Measurements from ENCODE around the gene ZPLD1. TPM values are rescaled to one million over a fixed set of nuclear protein-coding genes. Genes with fewer than 3 reads are reported as not detected.

ZPLD1 gene
- total RNA-seq, 4 donors from 2014 or later: 0.10 to 0.38 TPM; not detected in 2

- Histone ChIP-seq H3K9me3 (no peaks in the 10 kb centered on the region), H3K36me3 (no peaks in the 10 kb centered on the region), H3K4me3 (no peak overlapping the region), H3K27me3 (no peaks in the 10 kb centered on the region), H3K4me1 (no peaks in the 10 kb centered on the region), H3K27ac (no peak overlapping the region)
- no peak for DNase-seq (ENCODE audit: low spot score in 2 of 2)
- WGBS: 70% methylated on average over 2 of the region's 2 CpGs
- no peak for TF ChIP-seq POLR2AphosphoS5 (IDR thresholded peaks at IDR 0.05)
- no peak for TF ChIP-seq EP300 (IDR thresholded peaks at IDR 0.05)
- TF ChIP-seq POLR2A (IDR thresholded peaks at IDR 0.05): no peak
- no peak for TF ChIP-seq CTCF (IDR thresholded peaks at IDR 0.05)
Measured at GRCh38 chr3:102457644-102458043, 22.8 kb downstream of the ZPLD1 start.

GRCh38 chr3:102460579-102460978, 25.8 kb downstream of the ZPLD1 start:
- H3K9me3 ChIP-seq: no peaks in the 10 kb centered on the region
- H3K36me3 ChIP-seq: no peaks in the 10 kb centered on the region
- no peak for DNase-seq (ENCODE audit: low spot score in 2 of 2)
- H3K4me1 ChIP-seq: no peaks in the 10 kb centered on the region
- H3K27me3 ChIP-seq: no peaks in the 10 kb centered on the region
- no peak overlapping the region for H3K27ac ChIP-seq
- no peak overlapping the region for H3K4me3 ChIP-seq
- no peak for TF ChIP-seq CTCF (IDR thresholded peaks at IDR 0.05)
- TF ChIP-seq POLR2AphosphoS5 (IDR thresholded peaks at IDR 0.05): no peak
- no peak for TF ChIP-seq POLR2A (IDR thresholded peaks at IDR 0.05)
- no peak for TF ChIP-seq EP300 (IDR thresholded peaks at IDR 0.05)

- WGBS: 95% methylated on average over 2 of the region's 2 CpGs
Measured at GRCh38 chr3:102464261-102464660, 29.4 kb downstream of the ZPLD1 start.

GRCh38 chr3:102466001-102466400, 31.2 kb downstream of the ZPLD1 start:
- Histone ChIP-seq H3K36me3 (no peaks in the 10 kb centered on the region), H3K4me1 (no peaks in the 10 kb centered on the region), H3K9me3 (no peaks in the 10 kb centered on the region), H3K4me3 (no peak overlapping the region), H3K27me3 (no peaks in the 10 kb centered on the region), H3K27ac (no peak overlapping the region)
- TF ChIP-seq EP300 (IDR thresholded peaks at IDR 0.05): no peak
- no peak for TF ChIP-seq CTCF (IDR thresholded peaks at IDR 0.05)
- no peak for TF ChIP-seq POLR2A (IDR thresholded peaks at IDR 0.05)
- no peak for TF ChIP-seq POLR2AphosphoS5 (IDR thresholded peaks at IDR 0.05)
- DNase-seq (ENCODE audit: low spot score in 2 of 2): no peak
- WGBS: 41% methylated on average over 1 of the region's 1 CpG

More at GRCh38 chr3:102464261-102464660, 29.4 kb downstream of the ZPLD1 start:
- no peak overlapping the region for H3K27ac ChIP-seq
- no peak overlapping the region for H3K4me3 ChIP-seq
- no peak for DNase-seq (ENCODE audit: low spot score in 2 of 2)
- no peaks in the 10 kb centered on the region for H3K9me3 ChIP-seq
- TF ChIP-seq POLR2AphosphoS5 (IDR thresholded peaks at IDR 0.05) (no peak), CTCF (IDR thresholded peaks at IDR 0.05) (no peak), EP300 (IDR thresholded peaks at IDR 0.05) (no peak), POLR2A (IDR thresholded peaks at IDR 0.05) (no peak)
- no peaks in the 10 kb centered on the region for H3K4me1 ChIP-seq
- H3K36me3 ChIP-seq: no peaks in the 10 kb centered on the region
- no peaks in the 10 kb centered on the region for H3K27me3 ChIP-seq

GRCh38 chr3:102470066-102470465, 35.3 kb downstream of the ZPLD1 start:
- Histone ChIP-seq H3K36me3 (no peaks in the 10 kb centered on the region), H3K9me3 (no peaks in the 10 kb centered on the region), H3K27me3 (no peaks in the 10 kb centered on the region), H3K4me1 (peaks cover 5% of the 10 kb centered on the region), H3K4me3 (no peak overlapping the region), H3K27ac (no peak overlapping the region)
- no peak for DNase-seq (ENCODE audit: low spot score in 2 of 2)
- TF ChIP-seq EP300 (IDR thresholded peaks at IDR 0.05): no peak
- TF ChIP-seq POLR2AphosphoS5 (IDR thresholded peaks at IDR 0.05): no peak
- TF ChIP-seq CTCF (IDR thresholded peaks at IDR 0.05): no peak
- no peak for TF ChIP-seq POLR2A (IDR thresholded peaks at IDR 0.05)
- WGBS: 76% methylated on average over 6 of the region's 6 CpGs
